Measurements from ENCODE around the gene ADCY4.

ADCY4 gene

DNA sequence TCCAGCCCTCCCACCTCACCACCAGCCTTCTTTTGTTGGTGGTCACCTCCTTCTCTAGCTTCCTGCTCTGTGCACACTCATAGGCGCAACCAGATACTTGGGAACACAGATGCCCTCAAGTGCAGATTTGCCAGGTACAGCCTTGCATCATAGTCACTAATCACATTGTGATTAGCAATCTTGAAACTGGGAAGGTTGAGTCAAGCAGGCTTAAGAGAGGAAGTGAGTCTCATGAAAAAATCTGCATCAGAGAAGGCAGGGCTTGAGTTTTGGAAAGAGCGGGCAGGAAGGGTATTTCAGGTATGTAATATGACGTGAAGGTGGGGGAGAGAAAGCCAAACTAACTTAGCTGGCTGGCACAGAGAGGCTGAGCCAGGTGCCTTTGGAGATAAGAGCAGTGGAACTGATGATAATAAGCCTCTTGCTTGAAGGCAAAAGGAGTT, 60.7 kb downstream of the ADCY4 start:
- TF ChIP-seq, protein P1, sequence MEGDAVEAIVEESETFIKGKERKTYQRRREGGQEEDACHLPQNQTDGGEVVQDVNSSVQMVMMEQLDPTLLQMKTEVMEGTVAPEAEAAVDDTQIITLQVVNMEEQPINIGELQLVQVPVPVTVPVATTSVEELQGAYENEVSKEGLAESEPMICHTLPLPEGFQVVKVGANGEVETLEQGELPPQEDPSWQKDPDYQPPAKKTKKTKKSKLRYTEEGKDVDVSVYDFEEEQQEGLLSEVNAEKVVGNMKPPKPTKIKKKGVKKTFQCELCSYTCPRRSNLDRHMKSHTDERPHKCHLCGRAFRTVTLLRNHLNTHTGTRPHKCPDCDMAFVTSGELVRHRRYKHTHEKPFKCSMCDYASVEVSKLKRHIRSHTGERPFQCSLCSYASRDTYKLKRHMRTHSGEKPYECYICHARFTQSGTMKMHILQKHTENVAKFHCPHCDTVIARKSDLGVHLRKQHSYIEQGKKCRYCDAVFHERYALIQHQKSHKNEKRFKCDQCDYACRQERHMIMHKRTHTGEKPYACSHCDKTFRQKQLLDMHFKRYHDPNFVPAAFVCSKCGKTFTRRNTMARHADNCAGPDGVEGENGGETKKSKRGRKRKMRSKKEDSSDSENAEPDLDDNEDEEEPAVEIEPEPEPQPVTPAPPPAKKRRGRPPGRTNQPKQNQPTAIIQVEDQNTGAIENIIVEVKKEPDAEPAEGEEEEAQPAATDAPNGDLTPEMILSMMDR (IDR thresholded peaks at IDR 0.05; ENCODE audit: low read length, missing control alignments), result no peak
- DNase-seq (ENCODE audit: low read depth), result no peak
- no peak overlapping the region for H3K4me3 ChIP-seq (replicated peaks; ENCODE audit: low read depth, low read length)

DNA sequence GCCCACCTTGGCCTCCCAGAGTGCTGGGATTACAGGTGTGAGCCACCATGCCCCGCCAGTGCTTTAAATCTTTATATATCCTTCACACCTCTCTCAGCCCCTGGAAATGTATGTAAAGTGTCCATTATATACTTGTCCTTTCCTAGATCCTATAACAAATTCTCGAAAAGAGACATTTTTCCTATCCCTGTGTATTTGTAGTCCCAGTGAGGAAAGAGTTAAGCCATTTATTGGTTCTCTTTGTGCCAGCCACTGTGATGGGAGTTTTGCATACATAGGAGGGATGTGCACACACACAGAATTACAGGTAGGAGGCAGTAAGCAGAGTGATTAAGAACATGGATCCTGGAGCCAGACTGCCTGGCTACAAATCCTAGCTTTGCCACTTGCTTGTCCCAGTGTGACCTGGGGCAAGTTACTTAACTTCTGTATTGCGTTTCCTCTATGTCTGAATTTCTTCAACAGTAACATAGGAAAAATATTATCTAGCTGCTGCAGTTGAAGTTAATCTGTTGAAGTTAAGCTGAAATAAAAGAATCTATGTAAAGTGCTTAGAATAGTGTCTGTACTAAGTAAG, 61.4 kb downstream of the ADCY4 start:
- DNase-seq (ENCODE audit: low read depth), result no peak
- no peak overlapping the region for H3K4me3 ChIP-seq (replicated peaks; ENCODE audit: low read depth, low read length)

GRCh38 chr14:24272467-24272866, 62.4 kb downstream of the ADCY4 start:
- H3K4me3 ChIP-seq (replicated peaks; ENCODE audit: low read depth, low read length), result no peak overlapping the region
- TF ChIP-seq, protein P1 (IDR thresholded peaks at IDR 0.05; ENCODE audit: low read length, missing control alignments), result no peak
- no peak for DNase-seq (ENCODE audit: low read depth)

More for the DNA sequence above, 61.4 kb downstream of the ADCY4 start:
- TF ChIP-seq, protein P1 (IDR thresholded peaks at IDR 0.05; ENCODE audit: low read length, missing control alignments), result peak; percentile 17

- TF ChIP-seq, protein P1 (IDR thresholded peaks at IDR 0.05; ENCODE audit: low read length, missing control alignments), result no peak
- peak overlapping the region; percentile 78 for H3K4me3 ChIP-seq (replicated peaks; ENCODE audit: low read depth, low read length)
- DNase-seq (ENCODE audit: low read depth), result no peak
Measured at GRCh38 chr14:24271834-24272263, 63.0 kb downstream of the ADCY4 start.

DNA sequence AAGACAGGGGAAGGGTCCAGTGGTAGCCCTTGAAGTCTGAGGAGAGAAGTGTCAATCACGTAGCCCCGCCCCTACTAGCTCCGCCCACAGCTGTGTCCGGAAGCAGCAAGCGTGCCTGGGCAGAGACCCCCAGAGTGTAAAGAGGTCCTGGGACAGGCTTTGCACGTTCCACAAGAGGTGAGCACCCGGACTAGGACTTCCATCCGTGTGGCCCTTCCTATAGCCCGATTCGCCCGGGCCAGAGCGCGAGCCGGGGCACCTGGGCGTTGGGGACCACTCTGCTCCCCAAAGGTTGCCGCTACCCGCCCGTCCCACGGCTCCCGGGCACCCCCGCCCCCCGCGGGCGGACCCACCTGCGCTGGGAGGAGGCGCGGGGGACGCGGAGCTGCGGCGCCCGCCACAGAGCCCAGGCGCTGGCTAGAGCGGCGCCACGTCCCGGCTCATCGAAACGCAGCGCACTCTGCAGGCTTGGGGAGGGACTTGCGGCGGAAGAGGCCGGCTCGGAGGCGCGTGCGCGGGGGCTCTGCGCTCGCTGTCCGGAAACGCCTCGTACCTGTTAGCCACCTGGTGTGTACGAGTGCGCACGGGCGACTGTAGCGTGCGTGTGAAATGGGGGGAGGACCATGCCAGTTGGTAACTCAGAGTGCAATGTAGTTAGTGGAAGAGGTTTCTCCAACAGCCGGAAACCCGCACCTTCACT, 63.6 kb downstream of the ADCY4 start, which contains the start of gene RABGGTA:
Gene RABGGTA (minus strand): TSS at position 464 of the 700 bp plus-strand sequence. CDS start 482 bp downstream, outside the sequence.
- TF ChIP-seq, protein P1 (IDR thresholded peaks at IDR 0.05; ENCODE audit: low read length, missing control alignments), result peak; percentile 59
- peak; percentile 92 for DNase-seq (ENCODE audit: low read depth)
- H3K4me3 ChIP-seq (replicated peaks; ENCODE audit: low read depth, low read length), result peak within 1 kb of the TSS; percentile 78

GRCh38 chr14:24270537-24271133, 64.2 kb downstream of the ADCY4 start:
- TF ChIP-seq, protein P1 (IDR thresholded peaks at IDR 0.05; ENCODE audit: low read length, missing control alignments), result no peak
- peak overlapping the region; percentile 78 for H3K4me3 ChIP-seq (replicated peaks; ENCODE audit: low read depth, low read length)
- DNase-seq (ENCODE audit: low read depth), result no peak
